Glutamatergic neuron (in vitro differentiated cells): ENCODE data around the gene DGKD. TPM values are rescaled to one million over a fixed set of nuclear protein-coding genes. Genes with fewer than 3 reads are reported as not detected.
A peak's percentile ranks its signal among the peaks of the same experiment; 100 is the strongest.

Experiments
- DNase-seq: peaks from one replicate; pipeline ENCODE4 v3.0.0; 2022
- H3K27ac Mint-ChIP-seq: one replicate; pipeline ENCODE4 v1.8.0; 2020; ENCODE audit warnings: mild to moderate bottlenecking, mixed read lengths, inconsistent platforms; ENCODE audit not compliant: unreplicated experiment
- H3K27me3 Mint-ChIP-seq: one replicate; pipeline ENCODE4 v1.8.0; 2020; ENCODE audit warnings: mild to moderate bottlenecking, moderate library complexity, mixed read lengths, inconsistent platforms; ENCODE audit not compliant: unreplicated experiment
- H3K36me3 Mint-ChIP-seq: one replicate; pipeline ENCODE4 v1.8.0; 2020; ENCODE audit warnings: mild to moderate bottlenecking, mixed read lengths, inconsistent platforms; ENCODE audit not compliant: unreplicated experiment
- H3K4me1 Mint-ChIP-seq: one replicate; pipeline ENCODE4 v1.8.0; 2020; ENCODE audit warnings: mild to moderate bottlenecking, low read depth, mixed read lengths, inconsistent platforms; ENCODE audit not compliant: unreplicated experiment
- H3K4me3 Mint-ChIP-seq: one replicate; pipeline ENCODE4 v1.8.0; 2020; ENCODE audit warnings: mild to moderate bottlenecking, mixed read lengths, inconsistent platforms; ENCODE audit not compliant: unreplicated experiment
- H3K9me3 Mint-ChIP-seq: one replicate; pipeline ENCODE4 v1.8.0; 2020; ENCODE audit warnings: mild to moderate bottlenecking, moderate library complexity, mixed read lengths, inconsistent platforms; ENCODE audit not compliant: unreplicated experiment
- total RNA-seq: library from RNA; stranded (reverse); fragmentation: NEBNext Ultra II Directional; extraction: Animal tissue kit (Norgen Biotek cat#: 25700); gene quantifications from one replicate; pipeline ENCODE4 v1.2.1, GENCODE V29; 2021; ENCODE audit not compliant: unreplicated experiment
- TF ChIP-seq, protein P1 (sequence below): fragments of 200-600 bp; sonication (generic); IDR thresholded peaks from one replicate; pipeline ENCODE4 v1.5.0; 2021; ENCODE audit not compliant: partially characterized antibody, unreplicated experiment

The DGKD gene
- total RNA-seq, 1 donor from 2014 or later = 67.6 TPM

- no peaks in the 10 kb centered on the region for H3K36me3 Mint-ChIP-seq
- H3K27ac Mint-ChIP-seq = no peak overlapping the region
- peaks cover 3% of the 10 kb centered on the region for H3K9me3 Mint-ChIP-seq
- H3K4me1 Mint-ChIP-seq = peaks cover 14% of the 10 kb centered on the region
- no peak overlapping the region for H3K4me3 Mint-ChIP-seq
- no peak for DNase-seq
- TF ChIP-seq, protein P1, sequence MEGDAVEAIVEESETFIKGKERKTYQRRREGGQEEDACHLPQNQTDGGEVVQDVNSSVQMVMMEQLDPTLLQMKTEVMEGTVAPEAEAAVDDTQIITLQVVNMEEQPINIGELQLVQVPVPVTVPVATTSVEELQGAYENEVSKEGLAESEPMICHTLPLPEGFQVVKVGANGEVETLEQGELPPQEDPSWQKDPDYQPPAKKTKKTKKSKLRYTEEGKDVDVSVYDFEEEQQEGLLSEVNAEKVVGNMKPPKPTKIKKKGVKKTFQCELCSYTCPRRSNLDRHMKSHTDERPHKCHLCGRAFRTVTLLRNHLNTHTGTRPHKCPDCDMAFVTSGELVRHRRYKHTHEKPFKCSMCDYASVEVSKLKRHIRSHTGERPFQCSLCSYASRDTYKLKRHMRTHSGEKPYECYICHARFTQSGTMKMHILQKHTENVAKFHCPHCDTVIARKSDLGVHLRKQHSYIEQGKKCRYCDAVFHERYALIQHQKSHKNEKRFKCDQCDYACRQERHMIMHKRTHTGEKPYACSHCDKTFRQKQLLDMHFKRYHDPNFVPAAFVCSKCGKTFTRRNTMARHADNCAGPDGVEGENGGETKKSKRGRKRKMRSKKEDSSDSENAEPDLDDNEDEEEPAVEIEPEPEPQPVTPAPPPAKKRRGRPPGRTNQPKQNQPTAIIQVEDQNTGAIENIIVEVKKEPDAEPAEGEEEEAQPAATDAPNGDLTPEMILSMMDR = no peak
- H3K27me3 Mint-ChIP-seq = peaks cover 1% of the 10 kb centered on the region
Observed at GRCh38 chr2:233438573-233439147, 84.4 kb downstream of the DGKD start.

GRCh38 chr2:233439191-233439590, 84.9 kb downstream of the DGKD start:
- H3K27me3 Mint-ChIP-seq = peaks cover 1% of the 10 kb centered on the region
- no peak overlapping the region for H3K4me3 Mint-ChIP-seq
- no peak for DNase-seq
- H3K9me3 Mint-ChIP-seq = peaks cover 5% of the 10 kb centered on the region
- no peaks in the 10 kb centered on the region for H3K36me3 Mint-ChIP-seq
- TF ChIP-seq, protein P1 = no peak
- H3K4me1 Mint-ChIP-seq = peaks cover 18% of the 10 kb centered on the region
- no peak overlapping the region for H3K27ac Mint-ChIP-seq

- H3K36me3 Mint-ChIP-seq = no peaks in the 10 kb centered on the region
- peaks cover 5% of the 10 kb centered on the region for H3K9me3 Mint-ChIP-seq
- TF ChIP-seq, protein P1 = no peak
- H3K27me3 Mint-ChIP-seq = peaks cover 1% of the 10 kb centered on the region
- no peak overlapping the region for H3K27ac Mint-ChIP-seq
- H3K4me3 Mint-ChIP-seq = no peak overlapping the region
- peaks cover 23% of the 10 kb centered on the region for H3K4me1 Mint-ChIP-seq
- no peak for DNase-seq
Observed at GRCh38 chr2:233440314-233440713, 86.0 kb downstream of the DGKD start.

GRCh38 chr2:233440714-233441113, 86.4 kb downstream of the DGKD start:
- Mint-ChIP-seq H3K4me3 (no peak overlapping the region), H3K27me3 (peaks cover 3% of the 10 kb centered on the region), H3K4me1 (peaks cover 25% of the 10 kb centered on the region), H3K36me3 (no peaks in the 10 kb centered on the region), H3K27ac (no peak overlapping the region), H3K9me3 (peaks cover 5% of the 10 kb centered on the region)
- DNase-seq = no peak
- TF ChIP-seq, protein P1 = no peak

DNA sequence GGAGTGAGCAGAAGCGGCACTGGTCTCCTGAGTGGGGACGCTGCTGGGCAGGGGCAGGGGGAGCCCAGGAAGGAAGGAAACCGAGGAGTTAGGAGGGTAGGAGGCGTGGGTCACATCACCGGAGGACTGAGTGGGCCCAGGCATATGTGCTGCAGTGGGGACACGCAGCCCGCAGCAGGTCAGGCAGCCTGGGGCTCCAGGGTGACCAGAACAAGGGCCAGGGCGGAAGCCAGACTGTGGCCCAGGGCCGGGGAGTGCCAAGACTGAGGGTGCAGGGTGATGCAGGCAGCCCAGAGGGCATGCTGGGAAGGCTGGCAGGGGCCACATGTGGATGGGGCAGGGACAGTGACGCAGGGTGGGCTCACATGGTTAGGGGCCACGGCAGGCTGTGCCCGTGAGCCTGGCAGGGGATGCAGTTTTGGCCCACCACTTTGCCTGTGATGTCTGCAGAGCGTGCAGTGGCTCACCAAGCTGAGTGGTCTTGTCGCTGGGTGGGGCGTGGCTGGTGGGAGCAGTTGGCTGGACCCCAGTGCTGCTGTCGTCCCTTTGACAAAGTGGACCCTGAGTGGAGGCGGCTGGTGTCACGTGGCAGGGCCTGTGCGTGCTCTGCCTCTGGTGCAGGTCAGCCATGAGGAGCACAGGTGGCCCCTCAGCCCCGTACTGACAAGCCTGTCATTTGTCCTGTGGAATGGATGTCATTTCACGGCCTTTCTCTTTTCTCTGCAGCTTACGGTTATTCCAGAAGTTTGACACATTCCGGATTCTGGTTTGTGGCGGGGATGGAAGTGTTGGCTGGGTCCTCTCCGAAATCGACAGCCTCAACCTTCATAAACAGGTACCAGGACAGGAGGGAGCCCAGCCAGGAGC, 87.1 kb downstream of the DGKD start:
- peaks cover 32% of the 10 kb centered on the region for H3K4me1 Mint-ChIP-seq
- peak overlapping the region; percentile 38 for H3K27ac Mint-ChIP-seq
- no peak overlapping the region for H3K4me3 Mint-ChIP-seq
- peaks cover 5% of the 10 kb centered on the region for H3K27me3 Mint-ChIP-seq
- no peak for DNase-seq
- H3K9me3 Mint-ChIP-seq = peaks cover 9% of the 10 kb centered on the region
- H3K36me3 Mint-ChIP-seq = no peaks in the 10 kb centered on the region
- TF ChIP-seq, protein P1 = no peak
